Ascending aorta (tissue), 2 donors: ENCODE results near the gene SMKR1. TPM values are rescaled to one million over a fixed set of nuclear protein-coding genes. Genes with fewer than 3 reads are reported as not detected.
"Not testable (repeated sequence)": the region's sequence is repeated elsewhere in the genome, so short reads cannot be mapped to it uniquely, and the experiment has no call there.

Experiments
- DNase-seq, 2 donors: peaks; one replicate each; pipeline ENCODE4 v3.0.0-alpha.2; 2019; ENCODE audit warnings: low spot score in 2 of 2
- H3K27ac ChIP-seq, 2 donors: fragments of 200-600 bp; sonication (generic); one replicate each; pipeline ENCODE4 v1.5.1; 2016 to 2017; ENCODE audit warnings: mild to moderate bottlenecking in 1 of 2
- H3K27me3 ChIP-seq: fragments of 200-600 bp; sonication (generic); one replicate; pipeline ENCODE4 v1.5.1; 2017
- H3K36me3 ChIP-seq, 2 donors: fragments of 200-600 bp; sonication (generic); one replicate each; pipeline ENCODE4 v1.5.1; 2016
- H3K4me1 ChIP-seq, 2 donors: fragments of 200-600 bp; sonication (generic); one replicate each; pipeline ENCODE4 v1.5.1; 2016 to 2017; ENCODE audit warnings: mild to moderate bottlenecking in 1 of 2
- H3K4me3 ChIP-seq, 2 donors: fragments of 200-600 bp; sonication (generic); one replicate each; pipeline ENCODE4 v1.5.1; 2016 to 2017; ENCODE audit warnings: mild to moderate bottlenecking in 1 of 2
- H3K9me3 ChIP-seq, 2 donors: fragments of 200-600 bp; sonication (generic); one replicate each; pipeline ENCODE4 v1.5.1; 2016
- intact Hi-C: fragments of 100-400 bp; cut with DNase I; formaldehyde crosslinking; loops from one replicate; pipeline ENCODE4 v1.15.1; 2023
- total RNA-seq: library from RNA; depleted of rRNA; stranded (reverse); fragments of >200 nt; gene quantifications from one replicate; pipeline ENCODE4 v1.1.0, GENCODE V29; 2016
- TF ChIP-seq, protein P1 (sequence below), 3 experiments: fragments of 200-600 bp in 2 of 3; fragments of 450-650 bp in 1 of 3; sonication (generic) in 2 of 3; IDR thresholded peaks; one replicate each; pipeline ENCODE4 v1.5.1; 2016 to 2019; ENCODE audit warnings: antibody characterized with exemption in 3 of 3, mild to moderate bottlenecking in 1 of 3, moderate library complexity in 1 of 3

SMKR1 gene
- total RNA-seq, 1 donor from 2014 or later, result not detected

DNA sequence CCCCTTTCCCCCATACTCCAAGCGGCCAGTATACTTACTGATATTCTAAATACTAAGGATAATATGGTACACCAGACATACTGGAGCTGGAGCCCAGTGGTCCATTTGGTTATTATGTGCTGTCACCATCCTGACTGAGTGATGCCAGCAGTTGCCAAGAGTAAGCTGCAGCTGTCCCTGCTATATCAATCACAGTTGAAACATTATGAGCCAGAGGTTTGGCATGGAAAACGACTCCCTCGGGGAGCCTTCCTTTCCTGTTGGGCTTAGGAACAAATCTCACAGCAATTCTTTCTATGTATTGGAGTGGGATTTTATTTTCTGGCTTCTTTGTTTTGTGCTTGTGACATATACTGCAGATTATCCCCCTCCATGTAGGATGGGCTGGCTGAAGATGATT, 35.5 kb upstream of the SMKR1 start:
- Histone ChIP-seq H3K27me3 (no peaks in the 10 kb centered on the region), H3K27ac (no peak overlapping the region), H3K4me3 (no peak overlapping the region), H3K4me1 (no peaks in the 10 kb centered on the region), H3K9me3 (no peaks in the 10 kb centered on the region), H3K36me3 (no peaks in the 10 kb centered on the region)
- TF ChIP-seq, protein P1, sequence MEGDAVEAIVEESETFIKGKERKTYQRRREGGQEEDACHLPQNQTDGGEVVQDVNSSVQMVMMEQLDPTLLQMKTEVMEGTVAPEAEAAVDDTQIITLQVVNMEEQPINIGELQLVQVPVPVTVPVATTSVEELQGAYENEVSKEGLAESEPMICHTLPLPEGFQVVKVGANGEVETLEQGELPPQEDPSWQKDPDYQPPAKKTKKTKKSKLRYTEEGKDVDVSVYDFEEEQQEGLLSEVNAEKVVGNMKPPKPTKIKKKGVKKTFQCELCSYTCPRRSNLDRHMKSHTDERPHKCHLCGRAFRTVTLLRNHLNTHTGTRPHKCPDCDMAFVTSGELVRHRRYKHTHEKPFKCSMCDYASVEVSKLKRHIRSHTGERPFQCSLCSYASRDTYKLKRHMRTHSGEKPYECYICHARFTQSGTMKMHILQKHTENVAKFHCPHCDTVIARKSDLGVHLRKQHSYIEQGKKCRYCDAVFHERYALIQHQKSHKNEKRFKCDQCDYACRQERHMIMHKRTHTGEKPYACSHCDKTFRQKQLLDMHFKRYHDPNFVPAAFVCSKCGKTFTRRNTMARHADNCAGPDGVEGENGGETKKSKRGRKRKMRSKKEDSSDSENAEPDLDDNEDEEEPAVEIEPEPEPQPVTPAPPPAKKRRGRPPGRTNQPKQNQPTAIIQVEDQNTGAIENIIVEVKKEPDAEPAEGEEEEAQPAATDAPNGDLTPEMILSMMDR (IDR thresholded peaks at IDR 0.05), result no peak
- intact Hi-C loops, result no loop called here
- no peak for DNase-seq

DNA sequence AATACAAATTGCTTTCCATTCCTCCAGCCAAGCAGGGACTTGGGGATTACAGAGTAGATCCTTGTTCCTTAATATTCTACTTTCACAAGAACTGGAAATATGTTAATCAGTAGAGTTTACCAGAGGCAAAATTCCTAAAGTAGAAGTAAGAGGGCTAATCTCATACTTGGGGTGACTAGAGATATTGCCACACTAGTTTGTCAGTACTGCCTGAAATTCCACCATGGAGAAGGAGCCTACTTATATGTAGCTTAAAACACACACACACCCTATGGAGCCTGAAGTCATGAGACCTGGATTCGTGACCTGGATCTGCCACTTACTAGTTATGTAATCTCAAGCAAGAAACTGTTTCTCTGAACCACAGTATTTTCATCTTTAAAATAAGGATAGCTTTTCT, 34.2 kb upstream of the SMKR1 start:
- Histone ChIP-seq H3K36me3 (no peaks in the 10 kb centered on the region), H3K9me3 (no peaks in the 10 kb centered on the region), H3K27ac (no peak overlapping the region), H3K4me1 (no peaks in the 10 kb centered on the region), H3K4me3 (no peak overlapping the region), H3K27me3 (no peaks in the 10 kb centered on the region)
- TF ChIP-seq, protein P1 (IDR thresholded peaks at IDR 0.05), result no peak
- intact Hi-C loops, result no loop called here
- no peak for DNase-seq

DNA sequence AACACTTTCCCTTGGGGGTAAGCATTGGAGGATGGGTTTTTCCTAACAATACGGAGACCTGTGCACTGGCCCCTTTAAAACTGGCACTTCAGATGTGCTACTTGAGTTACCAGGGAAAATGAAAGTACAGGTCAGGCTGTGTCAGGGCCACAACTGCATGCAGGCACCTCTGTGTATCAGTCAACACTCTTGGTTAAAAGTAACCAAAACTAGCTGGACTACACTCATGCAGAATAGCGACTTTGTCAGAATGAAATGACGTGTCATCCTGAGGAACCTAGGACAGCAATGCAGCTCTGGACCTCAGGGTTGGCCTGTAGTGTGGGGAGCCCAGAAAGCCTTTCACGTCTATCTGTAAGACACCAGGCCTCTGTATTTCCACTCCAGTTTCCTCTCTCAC, 33.8 kb upstream of the SMKR1 start:
- Histone ChIP-seq H3K4me3 (no peak overlapping the region), H3K4me1 (no peaks in the 10 kb centered on the region), H3K27ac (no peak overlapping the region), H3K9me3 (no peaks in the 10 kb centered on the region), H3K36me3 (no peaks in the 10 kb centered on the region), H3K27me3 (no peaks in the 10 kb centered on the region)
- intact Hi-C loops, result no loop called here
- TF ChIP-seq, protein P1 (IDR thresholded peaks at IDR 0.05), result no peak
- no peak for DNase-seq

DNA sequence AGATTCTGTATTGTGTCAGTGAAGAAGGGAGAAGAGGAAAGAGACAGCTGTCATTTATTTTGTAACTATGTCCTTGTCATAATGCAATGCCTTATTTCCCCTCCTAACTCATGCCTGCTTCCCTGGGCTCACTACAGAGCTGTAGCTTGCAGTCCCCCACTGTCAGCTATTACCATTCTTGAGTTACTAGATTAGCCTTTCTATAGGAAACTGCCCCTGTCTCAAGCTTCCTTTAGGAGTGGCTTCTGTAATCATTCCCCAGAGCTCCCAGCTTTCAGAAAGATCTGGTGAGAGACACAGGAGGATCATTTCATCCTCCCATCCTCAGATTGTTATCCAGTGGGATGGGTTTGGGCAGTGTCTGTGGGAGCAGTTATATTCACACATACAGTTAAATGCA, 32.4 kb upstream of the SMKR1 start:
- Histone ChIP-seq H3K27me3 (no peaks in the 10 kb centered on the region), H3K36me3 (no peaks in the 10 kb centered on the region), H3K9me3 (no peaks in the 10 kb centered on the region), H3K27ac (no peak overlapping the region), H3K4me1 (no peaks in the 10 kb centered on the region), H3K4me3 (no peak overlapping the region)
- intact Hi-C loops, result no loop called here
- TF ChIP-seq, protein P1 (IDR thresholded peaks at IDR 0.05), result no peak
- no peak for DNase-seq

DNA sequence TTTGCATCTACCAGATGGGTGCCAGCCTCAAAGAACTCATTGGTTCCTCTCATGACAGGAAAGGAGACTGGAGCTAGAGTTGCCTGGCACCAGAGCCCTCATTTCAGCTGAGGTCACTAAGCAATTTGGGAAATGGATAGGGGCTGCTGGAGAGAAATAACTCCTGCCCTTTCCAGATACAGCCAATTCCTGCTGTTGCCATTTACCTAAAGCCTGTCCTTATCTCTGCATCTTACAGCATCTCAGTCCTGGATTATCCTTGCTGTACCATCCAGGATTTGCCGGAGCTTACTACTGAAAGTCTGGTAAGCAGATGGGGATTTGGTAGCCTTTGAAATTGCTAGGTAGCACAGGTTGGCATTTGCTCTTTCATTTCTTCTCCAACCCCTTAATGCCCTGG, 31.9 kb upstream of the SMKR1 start:
- no peaks in the 10 kb centered on the region for H3K36me3 ChIP-seq
- TF ChIP-seq, protein P1 (IDR thresholded peaks at IDR 0.05), result no peak
- no peaks in the 10 kb centered on the region for H3K9me3 ChIP-seq
- H3K4me1 ChIP-seq, result no peaks in the 10 kb centered on the region
- no peaks in the 10 kb centered on the region for H3K27me3 ChIP-seq
- H3K4me3 ChIP-seq, result no peak overlapping the region
- intact Hi-C loops, result no loop called here
- H3K27ac ChIP-seq, result no peak overlapping the region
- no peak for DNase-seq

DNA sequence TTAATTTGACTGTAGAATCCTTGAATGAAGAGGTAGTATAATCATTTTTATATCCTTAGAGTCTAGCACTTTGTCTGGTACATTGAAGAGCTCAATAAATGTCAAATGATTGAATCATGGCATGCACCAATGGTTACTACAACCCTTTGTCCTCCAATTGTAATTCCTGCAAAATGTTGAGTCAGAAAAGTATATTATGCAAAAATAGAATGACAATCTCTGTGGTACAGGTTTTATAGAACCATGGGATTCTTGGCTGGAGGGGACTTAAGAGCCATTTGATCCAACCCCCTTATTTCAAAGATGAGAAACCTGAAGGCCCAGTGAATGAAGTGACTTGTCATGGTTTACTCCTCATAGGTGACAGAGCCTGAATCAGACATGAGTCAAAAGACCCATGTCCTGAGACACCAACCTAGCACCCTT, 30.9 kb upstream of the SMKR1 start:
- intact Hi-C loops, result no loop called here
- H3K36me3 ChIP-seq, result no peaks in the 10 kb centered on the region
- H3K27ac ChIP-seq, result no peak overlapping the region
- H3K4me1 ChIP-seq, result no peaks in the 10 kb centered on the region
- no peaks in the 10 kb centered on the region for H3K9me3 ChIP-seq
- H3K27me3 ChIP-seq, result no peaks in the 10 kb centered on the region
- DNase-seq, result no peak
- TF ChIP-seq, protein P1 (IDR thresholded peaks at IDR 0.05), result no peak
- H3K4me3 ChIP-seq, result no peak overlapping the region

DNA sequence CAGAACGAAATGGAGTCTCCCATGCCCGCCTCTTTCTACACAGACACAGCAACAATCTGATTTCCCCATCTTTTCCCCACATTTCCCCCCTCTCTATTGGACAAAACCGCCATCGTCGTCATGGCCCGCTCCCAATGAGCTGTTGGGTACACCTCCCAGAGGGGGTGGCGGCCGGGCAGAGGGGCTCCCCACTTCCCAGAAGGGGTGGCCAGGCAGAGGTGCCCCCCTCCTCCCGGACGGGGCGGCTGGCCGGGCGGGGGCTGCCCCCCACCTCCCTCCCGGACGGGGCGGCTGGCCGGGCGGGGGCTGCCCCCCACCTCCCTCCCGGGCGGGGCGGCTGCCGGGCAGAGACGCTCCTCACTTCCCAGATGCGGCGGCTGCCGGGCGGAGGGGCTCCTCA, 26.4 kb upstream of the SMKR1 start:
- H3K27ac ChIP-seq, H3K36me3 ChIP-seq, H3K9me3 ChIP-seq, H3K4me1 ChIP-seq, intact Hi-C loops, DNase-seq, H3K4me3 ChIP-seq, H3K27me3 ChIP-seq: not testable (repeated sequence)

DNA sequence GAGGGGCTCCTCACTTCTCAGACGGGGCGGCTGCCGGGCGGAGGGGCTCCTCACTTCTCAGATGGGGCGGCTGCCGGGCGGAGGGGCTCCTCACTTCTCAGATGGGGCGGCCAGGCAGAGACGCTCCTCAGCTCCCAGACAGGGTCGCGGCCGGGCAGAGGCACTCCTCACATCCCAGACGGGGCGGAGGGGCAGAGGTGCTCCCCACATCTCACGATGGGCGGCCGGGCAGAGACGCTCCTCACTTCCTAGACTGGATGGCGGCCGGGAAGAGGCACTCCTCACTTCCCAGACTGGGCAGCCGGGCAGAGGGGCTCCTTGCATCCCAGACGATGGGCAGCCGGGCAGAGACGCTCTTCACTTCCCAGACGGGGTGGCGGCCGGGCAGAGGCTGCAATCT, 25.9 kb upstream of the SMKR1 start:
- DNase-seq, H3K9me3 ChIP-seq, H3K27ac ChIP-seq, intact Hi-C loops, H3K27me3 ChIP-seq, H3K4me3 ChIP-seq, H3K4me1 ChIP-seq, H3K36me3 ChIP-seq: not testable (repeated sequence)
